Gastroesophageal sphincter (tissue), 4 donors: ENCODE data around the gene ANKRD34A. TPM values are rescaled to one million over a fixed set of nuclear protein-coding genes. Genes with fewer than 3 reads are reported as not detected.

Experiments
- ATAC-seq: fragments of 150-250 bp; one replicate; pipeline ENCODE4 v1.9.1; 2016; ENCODE audit warnings: mild to moderate bottlenecking, moderate library complexity
- H3K27ac ChIP-seq, 4 donors: fragments of 200-600 bp; sonication (generic) in 3 of 4; 1 replicate in 3 of 4; 2 replicates in 1 of 4; pipeline ENCODE4 v1.5.1; 2016 to 2019
- H3K27me3 ChIP-seq: fragments of 200-600 bp; sonication (generic); one replicate; pipeline ENCODE4 v1.5.1; 2019
- H3K36me3 ChIP-seq, 2 donors: fragments of 200-600 bp; sonication (generic); one replicate each; pipeline ENCODE4 v1.5.1; 2019; ENCODE audit warnings: control low read depth in 1 of 2
- H3K4me1 ChIP-seq, 3 donors: fragments of 200-600 bp; sonication (generic); 1 replicate in 2 of 3; 2 replicates in 1 of 3; pipeline ENCODE4 v1.5.1; 2016 to 2019; ENCODE audit warnings: control low read depth in 2 of 3
- H3K4me3 ChIP-seq, 2 donors: fragments of 200-600 bp; sonication (generic); one replicate each; pipeline ENCODE4 v1.5.1; 2019; ENCODE audit warnings: mild to moderate bottlenecking in 1 of 2, moderate library complexity in 1 of 2
- H3K9me3 ChIP-seq, 3 donors: fragments of 200-600 bp; sonication (generic); one replicate each; pipeline ENCODE4 v1.5.1; 2017 to 2019; ENCODE audit warnings: control low read depth in 2 of 3
- CTCF ChIP-seq, 4 experiments: fragments of 200-600 bp in 2 of 4; fragments of 450-650 bp in 2 of 4; sonication (generic) in 1 of 4; IDR thresholded peaks; one replicate each; pipeline ENCODE4 v1.5.1; 2017 to 2019; ENCODE audit warnings: antibody characterized with exemption in 4 of 4, mild to moderate bottlenecking in 2 of 4, moderate library complexity in 2 of 4
- EP300 ChIP-seq: sonication (generic); formaldehyde crosslinking; IDR thresholded peaks from one replicate; pipeline ENCODE4 v1.6.1; 2017; ENCODE audit warnings: antibody characterized with exemption, mild to moderate bottlenecking
- POLR2A ChIP-seq, 2 donors: fragments of 450-650 bp; IDR thresholded peaks; one replicate each; pipeline ENCODE4 v1.6.1; 2017; ENCODE audit warnings: antibody characterized with exemption in 2 of 2, mild to moderate bottlenecking in 2 of 2, moderate library complexity in 1 of 2
- POLR2AphosphoS5 ChIP-seq: sonication (generic); formaldehyde crosslinking; IDR thresholded peaks from one replicate; pipeline ENCODE4 v1.6.1; 2017; ENCODE audit warnings: antibody characterized with exemption
- WGBS, 2 donors: methylation state at CpG; one replicate each; pipeline ENCODE4 v1.1.5; 2018; ENCODE audit warnings: low coverage in 1 of 2; 5-methylcytosine and 5-hydroxymethylcytosine counted together
- total RNA-seq, 4 donors: library from RNA; depleted of rRNA; stranded (reverse); fragments of >200 nt; gene quantifications; one replicate each; pipeline ENCODE4 v1.1.0, GENCODE V29; 2016

Gene ANKRD34A
- total RNA-seq, 4 donors from 2014 or later, result 0.62 to 1.9 (median 0.67) TPM; not detected in 1

DNA sequence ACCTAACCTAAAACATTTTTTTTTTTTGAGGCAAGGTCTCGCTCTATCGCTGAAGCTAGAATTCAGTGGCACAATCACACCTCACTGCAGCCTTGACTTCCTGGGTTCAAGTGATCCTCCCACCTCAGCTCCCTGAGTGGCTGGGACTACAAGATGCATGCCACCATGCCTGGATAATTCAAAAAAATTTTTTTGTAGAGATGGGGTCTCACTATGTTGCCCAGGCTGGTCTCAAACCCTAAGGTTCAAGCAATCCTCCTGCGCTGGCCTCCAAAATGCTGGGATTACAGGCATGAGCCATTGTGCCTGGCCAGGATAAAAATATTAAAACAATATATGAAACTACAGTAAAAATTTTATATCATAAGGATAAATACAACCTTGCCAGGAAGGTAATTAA is 11.5 kb downstream of the ANKRD34A start:
- no peak overlapping the region for H3K27ac ChIP-seq
- H3K4me1 ChIP-seq, result peaks cover 16 to 88% (median 20%) of the 10 kb centered on the region in 3 donors
- TF ChIP-seq EP300 (no peak), POLR2A (IDR thresholded peaks at IDR 0.05) (no peak), POLR2AphosphoS5 (no peak), CTCF (IDR thresholded peaks at IDR 0.05) (no peak)
- no peaks in the 10 kb centered on the region for H3K27me3 ChIP-seq
- no peak overlapping the region for H3K4me3 ChIP-seq
- no peaks in the 10 kb centered on the region for H3K36me3 ChIP-seq
- no peak for ATAC-seq
- no peaks in the 10 kb centered on the region for H3K9me3 ChIP-seq
- WGBS, 2 donors, result 96 to 100% methylated on average over 2 to 3 of the region's 3 CpGs

GRCh38 chr1:145951526-145951925 is 12.8 kb downstream of the ANKRD34A start:
- 58 to 80% methylated on average over 1 of the region's 1 CpG for WGBS, 2 donors
- Histone ChIP-seq H3K27ac (no peak overlapping the region), H3K9me3 (no peaks in the 10 kb centered on the region), H3K4me3 (no peak overlapping the region), H3K27me3 (no peaks in the 10 kb centered on the region), H3K36me3 (peaks cover 0 to 14% of the 10 kb centered on the region in 2 donors), H3K4me1 (peaks cover 16 to 87% (median 20%) of the 10 kb centered on the region in 3 donors)
- no peak for ATAC-seq
- TF ChIP-seq EP300 (no peak), POLR2AphosphoS5 (no peak), POLR2A (IDR thresholded peaks at IDR 0.05) (no peak), CTCF (IDR thresholded peaks at IDR 0.05) (no peak)

GRCh38 chr1:145949219-145949618 is 15.2 kb downstream of the ANKRD34A start:
- no peaks in the 10 kb centered on the region for H3K9me3 ChIP-seq
- H3K4me1 ChIP-seq, result peaks cover 3 to 64% (median 9%) of the 10 kb centered on the region in 3 donors
- WGBS, 2 donors, result 67 to 82% methylated on average over 2 to 4 of the region's 4 CpGs
- TF ChIP-seq POLR2A (IDR thresholded peaks at IDR 0.05) (no peak), POLR2AphosphoS5 (peak; percentile 27)
- no peak overlapping the region for H3K27ac ChIP-seq
- no peaks in the 10 kb centered on the region for H3K27me3 ChIP-seq
- peaks cover 0 to 37% of the 10 kb centered on the region in 2 donors for H3K36me3 ChIP-seq
- H3K4me3 ChIP-seq, result no peak overlapping the region
- ATAC-seq, result no peak

DNA sequence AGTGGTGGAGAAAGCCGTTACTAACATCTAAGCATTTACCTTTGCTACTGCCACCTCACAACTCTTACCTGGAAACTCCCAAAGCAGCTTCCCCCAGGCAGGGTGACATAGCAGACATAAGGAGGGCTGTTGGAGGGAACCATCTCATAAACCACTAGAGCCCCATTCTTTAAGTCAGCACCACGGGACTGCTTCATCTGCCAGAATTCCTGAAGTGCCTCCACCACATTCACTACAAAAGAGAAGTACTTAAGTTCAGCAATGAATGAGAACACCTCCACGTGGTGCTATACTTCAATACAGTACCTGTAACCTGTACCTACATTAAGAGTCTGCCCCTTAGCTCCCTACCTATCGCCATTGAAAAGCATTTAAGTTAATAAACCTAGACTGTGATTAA is 16.8 kb downstream of the ANKRD34A start:
- WGBS, 2 donors, result 50 to 70% methylated on average over 4 of the region's 4 CpGs

GRCh38 chr1:145946477-145946986 is 17.8 kb downstream of the ANKRD34A start:
- peaks cover 0 to 64% of the 10 kb centered on the region in 2 donors for H3K36me3 ChIP-seq
- ATAC-seq, result no peak
- no peaks in the 10 kb centered on the region for H3K27me3 ChIP-seq
- TF ChIP-seq POLR2A (IDR thresholded peaks at IDR 0.05) (no peak), EP300 (no peak), POLR2AphosphoS5 (no peak), CTCF (IDR thresholded peaks at IDR 0.05) (no peak)
- 81 to 94% methylated on average over 2 to 3 of the region's 4 CpGs for WGBS, 2 donors
- no peak overlapping the region for H3K4me3 ChIP-seq
- H3K9me3 ChIP-seq, result no peaks in the 10 kb centered on the region
- peaks cover 0 to 37% (median 6%) of the 10 kb centered on the region in 3 donors for H3K4me1 ChIP-seq
- no peak overlapping the region for H3K27ac ChIP-seq

More for the DNA sequence above, 16.8 kb downstream of the ANKRD34A start:
- Histone ChIP-seq H3K4me3 (no peak overlapping the region), H3K36me3 (peaks cover 0 to 53% of the 10 kb centered on the region in 2 donors), H3K9me3 (no peaks in the 10 kb centered on the region), H3K27ac (no peak overlapping the region), H3K4me1 (peaks cover 0 to 47% (median 6%) of the 10 kb centered on the region in 3 donors), H3K27me3 (no peaks in the 10 kb centered on the region)
- ATAC-seq, result no peak
- no peak for TF ChIP-seq EP300
- TF ChIP-seq CTCF (IDR thresholded peaks at IDR 0.05), result no peak
- no peak for TF ChIP-seq POLR2AphosphoS5
- no peak for TF ChIP-seq POLR2A (IDR thresholded peaks at IDR 0.05)
